ENCODE results near the gene KAZALD1.

Gene KAZALD1

DNA sequence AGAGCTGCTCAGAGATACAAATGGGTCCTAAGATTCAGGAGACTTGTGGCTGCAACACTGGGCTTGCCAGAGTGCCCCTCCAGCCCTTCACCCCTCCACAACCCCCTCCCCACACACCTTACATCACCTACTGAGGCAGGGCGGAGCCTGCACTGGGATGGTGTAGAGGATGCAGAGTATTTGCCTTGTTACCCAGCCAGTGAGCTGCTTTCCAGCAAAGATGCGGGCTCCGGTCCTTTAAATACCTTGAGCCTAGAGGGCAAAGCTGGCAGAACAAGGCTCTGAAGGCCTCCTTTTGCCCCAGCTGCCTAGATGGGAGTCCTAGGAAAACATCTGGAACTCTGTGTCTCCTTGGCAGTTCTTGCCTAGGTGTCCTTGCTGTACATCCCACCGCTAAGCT, 34.6 kb downstream of the KAZALD1 start:
- no peak for DNase-seq

DNA sequence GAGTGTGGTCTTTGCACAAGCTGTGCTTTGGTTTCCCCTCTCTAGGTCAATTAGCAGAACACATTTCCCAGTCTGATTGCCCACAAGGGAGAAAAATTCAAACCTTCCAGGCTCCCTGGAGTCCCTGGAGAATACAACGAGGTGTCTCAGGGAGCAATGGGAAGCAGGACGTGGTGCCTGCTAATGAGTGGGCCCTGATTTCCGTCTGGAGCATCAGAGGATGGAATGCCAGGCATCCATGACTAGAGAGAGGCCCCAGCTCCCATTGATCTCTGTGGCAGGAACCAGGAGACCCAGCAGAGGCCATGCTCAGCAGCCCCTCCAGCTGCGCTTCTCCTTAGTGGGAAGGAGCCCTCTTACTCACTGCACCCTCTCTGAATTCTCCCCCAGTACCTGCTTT, 36.1 kb downstream of the KAZALD1 start:
- no peak for DNase-seq

DNA sequence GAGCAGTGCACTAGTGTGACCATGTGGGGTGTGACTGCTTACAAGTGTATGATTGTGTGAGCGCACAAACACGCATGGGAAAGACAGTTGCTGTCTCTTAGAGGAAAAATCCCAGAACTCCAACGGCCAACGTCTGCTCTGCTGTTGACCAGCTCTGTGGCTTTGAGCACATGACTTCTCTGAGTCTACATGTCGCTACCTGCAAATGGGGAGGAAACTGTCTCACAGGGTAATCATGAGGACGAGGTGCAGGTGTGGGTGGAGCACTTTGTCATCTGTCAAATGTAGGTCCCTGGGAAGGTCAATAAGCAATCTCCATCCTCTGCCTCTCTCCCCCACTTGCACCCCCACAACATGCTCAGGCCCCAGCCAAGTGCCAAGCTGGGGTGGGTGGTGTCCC, 38.1 kb downstream of the KAZALD1 start:
- no peak for DNase-seq

DNA sequence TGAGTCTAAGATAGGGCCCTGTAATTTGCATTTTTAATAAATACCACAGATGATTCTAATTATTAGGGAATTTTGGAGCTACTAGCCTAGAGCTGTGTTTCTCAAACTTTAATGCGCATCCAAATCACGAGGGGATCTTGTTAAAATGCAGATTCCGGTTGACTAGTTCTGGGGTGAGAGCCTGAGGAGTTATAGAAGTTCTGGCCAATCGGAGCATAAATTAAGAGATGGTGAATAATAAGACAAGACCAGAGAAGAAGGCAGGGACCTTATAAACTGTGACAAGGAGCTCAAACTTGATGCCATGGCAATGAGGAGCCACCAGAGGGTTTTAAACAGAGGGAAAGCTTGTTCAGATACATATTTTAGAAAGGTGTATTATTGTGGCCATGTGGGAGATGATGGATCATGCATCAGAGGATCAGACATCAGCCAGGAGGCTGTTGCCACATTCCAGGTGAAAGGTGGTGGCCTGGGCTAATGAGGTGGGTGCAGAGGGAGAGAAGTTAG, 39.6 kb downstream of the KAZALD1 start:
- DNase-seq: no peak

DNA sequence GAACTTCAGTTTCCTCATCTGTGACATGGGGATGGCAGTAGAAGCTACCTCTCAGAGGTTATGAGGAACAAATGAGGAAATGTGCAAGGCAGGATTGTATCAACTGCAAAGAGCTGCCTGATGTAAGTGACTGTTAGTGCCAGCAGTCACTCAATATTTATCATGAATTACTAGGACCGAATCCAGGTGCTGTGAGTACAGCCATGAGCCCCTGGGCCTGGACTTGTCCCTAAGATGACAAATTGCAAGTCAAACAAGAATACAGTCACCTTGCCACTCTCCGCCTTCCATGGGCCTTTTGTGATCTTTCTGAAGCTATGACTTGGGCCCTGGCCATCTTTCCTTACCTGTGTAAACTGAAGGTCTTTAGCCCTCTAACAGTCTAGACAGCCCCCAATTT, 41.6 kb downstream of the KAZALD1 start:
- peak in 1 of 2 donors; percentile 15 for DNase-seq

DNA sequence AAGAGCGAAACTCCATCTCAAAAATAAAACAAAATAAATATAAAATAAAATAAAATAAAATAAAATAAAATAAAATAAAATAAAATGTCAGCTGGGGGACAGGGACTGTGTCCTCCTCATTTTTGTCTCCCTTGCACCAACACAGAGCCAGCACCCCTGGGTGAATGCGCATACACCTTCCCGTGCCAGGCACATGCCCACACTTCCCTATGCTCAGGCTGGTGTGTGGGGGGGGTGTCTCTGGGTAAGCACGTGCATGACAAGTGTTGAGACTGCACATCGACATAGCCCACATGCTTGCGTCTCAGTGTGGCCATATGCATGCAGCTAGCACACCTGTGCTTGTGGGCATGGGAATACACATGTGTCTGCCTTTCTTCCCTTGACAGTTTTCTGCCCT, 44.6 kb downstream of the KAZALD1 start:
- DNase-seq: no peak

DNA sequence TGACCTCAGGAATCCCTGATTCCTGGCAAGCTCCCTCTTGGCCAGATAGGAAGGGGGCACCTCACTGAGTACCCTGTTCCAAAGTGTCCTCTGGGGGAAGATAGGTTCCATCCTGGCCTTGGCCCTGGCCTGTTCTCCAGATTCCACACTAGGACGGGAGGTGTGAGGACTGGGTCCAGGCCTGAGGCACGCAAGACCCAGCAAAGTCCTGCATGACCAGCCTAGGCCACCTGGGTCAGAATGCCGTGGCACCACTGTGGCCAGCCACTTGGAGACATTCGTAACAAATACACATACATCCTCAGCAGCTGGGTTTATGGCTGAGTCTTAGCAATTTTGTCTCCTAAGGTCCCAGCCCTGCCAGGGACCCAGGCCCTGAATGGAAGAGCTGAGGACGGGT, 46.0 kb downstream of the KAZALD1 start:
- no peak for DNase-seq

DNA sequence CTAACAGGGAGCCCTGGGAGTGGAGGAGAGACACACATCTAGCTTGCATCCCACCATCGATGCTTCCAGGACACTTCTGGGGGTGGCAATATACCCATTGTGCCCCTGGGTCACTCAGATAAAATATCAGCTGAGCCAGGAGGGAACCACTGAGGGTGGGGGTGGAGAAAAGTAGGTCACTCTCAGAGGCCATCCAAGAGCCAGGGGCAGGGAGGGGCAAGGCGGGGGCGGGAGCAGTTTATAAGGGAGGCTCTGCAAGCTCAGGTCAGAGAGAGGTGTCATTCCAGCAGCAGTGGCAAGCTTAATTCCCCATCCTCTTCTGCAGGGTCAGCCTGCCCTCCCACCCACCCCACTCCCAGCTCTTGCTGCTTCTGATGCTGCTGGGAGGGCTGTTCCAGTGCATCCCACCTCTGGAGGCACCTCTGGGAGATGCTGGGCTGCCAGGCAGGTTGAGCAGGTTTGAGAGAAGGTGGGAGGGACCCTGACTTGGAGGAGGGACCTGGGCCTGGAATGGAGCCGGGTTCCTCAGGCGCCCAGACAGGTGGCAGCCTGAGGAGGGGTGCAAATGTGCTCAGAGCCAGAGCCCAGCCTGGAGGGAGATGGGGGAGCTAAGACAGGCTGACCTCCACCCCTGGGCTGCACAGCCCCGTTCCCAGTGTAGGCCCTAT, 49.2 kb downstream of the KAZALD1 start:
- no peak for DNase-seq

DNA sequence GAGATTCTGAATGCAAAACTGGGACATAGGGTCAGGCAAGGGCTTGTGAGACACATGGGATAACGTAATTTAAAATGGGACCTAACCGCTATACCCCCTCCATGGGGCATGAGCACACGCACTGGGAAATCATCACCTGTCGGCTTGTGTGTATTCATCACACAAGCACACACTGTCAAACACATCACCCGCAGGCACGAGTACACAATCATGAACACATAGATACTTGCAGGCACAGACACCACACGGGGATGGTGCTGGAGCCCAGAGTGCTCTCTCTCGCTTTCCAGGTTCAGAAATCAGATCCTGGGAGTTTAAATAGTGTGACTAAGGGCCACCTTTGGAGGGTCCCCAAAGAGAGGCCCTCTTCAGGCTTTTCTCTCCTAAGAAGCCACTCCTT, 49.8 kb downstream of the KAZALD1 start:
- no peak for DNase-seq

DNA sequence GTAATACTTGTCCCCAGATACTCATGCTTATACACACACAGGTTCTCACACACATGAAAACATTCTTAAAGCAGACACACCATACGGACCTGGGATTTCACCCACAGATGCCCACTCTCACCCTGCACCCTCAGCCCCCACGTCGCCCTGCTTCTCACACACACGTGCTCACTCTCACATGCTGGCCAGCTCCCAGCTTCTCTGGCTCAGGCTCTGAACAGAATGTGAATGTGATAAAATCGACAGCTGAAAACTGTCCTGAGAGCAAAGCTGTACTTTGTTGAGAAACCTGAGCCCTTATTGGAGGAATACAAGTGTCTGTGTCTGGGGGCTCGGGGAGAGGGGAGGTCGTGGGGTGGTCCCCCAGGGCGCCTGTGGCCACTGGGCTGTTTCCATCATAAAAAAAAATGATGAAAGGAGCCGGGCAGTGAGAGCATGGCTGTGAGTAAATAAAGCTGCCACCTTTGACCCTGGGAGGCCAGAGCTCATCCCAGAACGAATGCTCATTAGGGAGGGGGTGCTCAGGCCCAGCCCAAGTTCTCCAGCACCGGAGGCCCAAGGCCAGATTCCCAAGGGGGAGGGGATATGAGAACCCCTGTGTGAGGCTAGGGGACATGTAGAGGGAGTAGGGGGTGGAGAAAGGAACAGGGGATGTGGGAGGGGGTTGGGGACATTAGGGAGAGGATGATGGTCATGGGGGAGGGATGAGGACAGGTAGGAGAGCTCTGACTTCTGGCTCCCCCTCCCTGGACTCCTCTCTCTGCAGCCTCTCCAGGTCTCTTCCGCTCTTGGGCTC, 51.2 kb downstream of the KAZALD1 start:
- no peak for DNase-seq

DNA sequence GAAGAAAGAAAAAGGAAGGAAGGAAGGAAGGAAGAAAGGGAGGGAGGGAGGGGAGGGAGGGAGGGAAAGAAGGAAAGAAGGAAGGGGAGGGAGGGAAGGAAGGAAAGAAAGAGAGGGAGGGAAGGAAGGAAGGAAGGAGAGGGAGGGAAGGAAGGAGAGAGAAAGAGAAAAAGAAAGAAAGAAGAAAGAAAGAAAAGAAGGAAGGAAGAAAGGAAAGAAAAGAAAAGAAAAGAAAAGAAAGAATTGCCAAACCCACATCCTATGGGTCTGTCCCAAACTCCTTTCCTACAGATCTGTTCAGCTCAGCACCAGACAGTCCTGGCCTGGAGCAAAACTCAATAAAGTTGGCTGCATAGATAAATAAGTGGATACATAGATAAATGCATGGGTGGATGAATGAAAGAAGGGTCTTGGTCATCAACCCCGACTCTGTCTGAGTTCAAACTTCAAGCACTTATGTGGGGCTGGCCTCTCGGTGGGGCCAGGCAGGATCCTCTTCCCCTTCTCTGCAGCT, 52.2 kb downstream of the KAZALD1 start:
- DNase-seq: no peak

DNA sequence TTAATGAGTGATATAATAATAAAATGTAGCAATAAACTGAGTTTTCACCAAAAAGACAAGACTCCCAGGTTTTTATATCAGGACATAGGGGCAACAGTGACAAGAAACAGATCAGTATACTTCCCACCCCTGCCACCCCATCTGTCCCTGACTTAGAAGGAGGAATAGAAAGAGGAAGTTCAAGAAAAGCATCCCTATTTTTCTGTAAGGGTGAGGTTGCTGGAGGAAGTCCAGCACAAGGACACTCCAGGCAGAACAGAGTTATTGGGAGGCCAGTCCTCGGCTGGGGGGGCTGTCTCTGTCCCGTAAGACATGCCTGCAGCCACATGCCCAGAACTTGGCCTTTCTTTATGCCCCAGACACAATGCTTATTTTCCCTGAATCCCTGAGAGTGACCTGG, 52.9 kb downstream of the KAZALD1 start:
- peak; percentile 47 to 51 for DNase-seq
